HS-5 (cell line): ENCODE measurements around the gene ERI3.
"Not testable (repeated sequence)": the region's sequence is repeated elsewhere in the genome, so short reads cannot be mapped to it uniquely, and the experiment has no call there.

Experiments used
- DNase-seq: peaks from one replicate; pipeline ENCODE4 v3.0.0-alpha.2; 2012; ENCODE audit warnings: low read depth

Gene ERI3

DNA sequence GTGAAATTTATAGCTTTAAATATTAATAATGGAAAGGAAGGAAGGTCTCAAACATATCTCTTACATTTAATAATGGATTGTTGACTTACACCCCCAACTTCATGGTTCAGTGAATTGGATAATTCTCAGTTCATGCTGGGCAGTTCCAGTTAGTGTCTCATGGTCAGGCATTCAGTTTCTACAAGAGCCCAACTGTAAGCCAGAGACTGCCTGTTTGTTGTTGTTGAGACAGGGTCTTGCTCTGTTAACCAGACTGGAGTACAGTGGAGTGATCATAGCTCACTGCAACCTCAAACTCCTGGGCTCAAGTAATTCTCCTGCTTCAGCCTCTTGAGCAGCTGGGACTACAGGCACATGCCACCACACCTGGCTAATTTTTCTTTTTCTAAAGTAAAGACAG is 146.8 kb downstream of the ERI3 start:
- DNase-seq: no peak

- DNase-seq: not testable (repeated sequence)
Observed at GRCh38 chr1:44206545-44206944, 148.5 kb downstream of the ERI3 start.

DNA sequence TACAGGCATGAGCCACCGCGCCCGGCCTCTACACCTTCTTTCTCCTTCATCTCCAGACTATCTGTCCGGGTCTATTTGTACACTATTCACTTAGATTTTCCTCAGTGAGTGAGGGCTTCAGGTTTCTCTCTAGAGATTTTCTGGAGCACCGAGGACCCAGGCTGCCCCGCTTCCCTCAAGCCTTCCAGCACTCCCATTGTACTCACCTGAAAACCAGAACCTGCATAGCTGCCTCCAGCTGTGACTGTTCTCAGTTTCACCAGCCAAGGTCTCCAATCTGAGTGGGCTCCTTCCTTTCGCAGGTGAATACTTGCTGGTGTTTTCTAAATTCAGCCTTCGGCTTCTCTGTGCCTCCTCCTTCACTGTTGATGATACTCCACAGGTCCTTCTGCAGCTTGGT is 154.7 kb downstream of the ERI3 start:
- no peak for DNase-seq

GRCh38 chr1:44174630-44175029 is 180.4 kb downstream of the ERI3 start:
- no peak for DNase-seq
